Testis (tissue), 2 donors: ENCODE measurements around the gene ERRFI1.

Experiments
- POLR2A ChIP-seq: fragments of 450-650 bp; IDR thresholded peaks from one replicate; pipeline ENCODE4 v1.6.1; 2017; ENCODE audit warnings: antibody characterized with exemption, mild to moderate bottlenecking, moderate library complexity
- TF ChIP-seq, protein P1 (sequence below), 3 experiments: fragments of 450-650 bp in 2 of 3; fragments of 200-600 bp in 1 of 3; sonication (generic) in 1 of 3; IDR thresholded peaks; one replicate each; pipeline ENCODE4 v1.5.1; 2016 to 2019; ENCODE audit warnings: antibody characterized with exemption in 3 of 3, mild to moderate bottlenecking in 2 of 3, moderate library complexity in 1 of 3

GRCh38 chr1:7988576-7988975 is 37.5 kb downstream of the ERRFI1 start:
- TF ChIP-seq, protein P1, sequence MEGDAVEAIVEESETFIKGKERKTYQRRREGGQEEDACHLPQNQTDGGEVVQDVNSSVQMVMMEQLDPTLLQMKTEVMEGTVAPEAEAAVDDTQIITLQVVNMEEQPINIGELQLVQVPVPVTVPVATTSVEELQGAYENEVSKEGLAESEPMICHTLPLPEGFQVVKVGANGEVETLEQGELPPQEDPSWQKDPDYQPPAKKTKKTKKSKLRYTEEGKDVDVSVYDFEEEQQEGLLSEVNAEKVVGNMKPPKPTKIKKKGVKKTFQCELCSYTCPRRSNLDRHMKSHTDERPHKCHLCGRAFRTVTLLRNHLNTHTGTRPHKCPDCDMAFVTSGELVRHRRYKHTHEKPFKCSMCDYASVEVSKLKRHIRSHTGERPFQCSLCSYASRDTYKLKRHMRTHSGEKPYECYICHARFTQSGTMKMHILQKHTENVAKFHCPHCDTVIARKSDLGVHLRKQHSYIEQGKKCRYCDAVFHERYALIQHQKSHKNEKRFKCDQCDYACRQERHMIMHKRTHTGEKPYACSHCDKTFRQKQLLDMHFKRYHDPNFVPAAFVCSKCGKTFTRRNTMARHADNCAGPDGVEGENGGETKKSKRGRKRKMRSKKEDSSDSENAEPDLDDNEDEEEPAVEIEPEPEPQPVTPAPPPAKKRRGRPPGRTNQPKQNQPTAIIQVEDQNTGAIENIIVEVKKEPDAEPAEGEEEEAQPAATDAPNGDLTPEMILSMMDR (IDR thresholded peaks at IDR 0.05): no peak
- TF ChIP-seq POLR2A: no peak
